HT-29 (cell line): ENCODE measurements around the gene NOC4L. TPM values are rescaled to one million over a fixed set of nuclear protein-coding genes. Genes with fewer than 3 reads are reported as not detected.
"Not testable (repeated sequence)": the region's sequence is repeated elsewhere in the genome, so short reads cannot be mapped to it uniquely, and the experiment has no call there.

Source experiments
- DNase-seq: peaks from one replicate; pipeline ENCODE4 v3.0.0-alpha.2; 2015; ENCODE audit warnings: low spot score
- total RNA-seq: library from RNA; depleted of rRNA; stranded (reverse); fragments of >200 nt; shearing (Covaris generic); gene quantifications from 2 replicates; pipeline ENCODE4 v1.2.3, GENCODE V29; 2014; rRNA removed

The NOC4L gene
- total RNA-seq: 45.8 and 47.0 TPM in 2 replicates

- DNase-seq: peak; percentile 91
Observed at GRCh38 chr12:132144115-132144809, at the start of gene NOC4L, which contains the start of gene DDX51. Gene NOC4L (plus strand): TSS chr12:132144457. CDS start chr12:132144489, 32 bp downstream. Gene DDX51 (minus strand): TSS chr12:132144319. CDS start chr12:132144296, 23 bp downstream.

- DNase-seq: no peak
Observed at GRCh38 chr12:132095520-132096409, 48.5 kb upstream of the NOC4L start.

- no peak for DNase-seq
Observed at GRCh38 chr12:132099739-132100138, 44.5 kb upstream of the NOC4L start.

DNA sequence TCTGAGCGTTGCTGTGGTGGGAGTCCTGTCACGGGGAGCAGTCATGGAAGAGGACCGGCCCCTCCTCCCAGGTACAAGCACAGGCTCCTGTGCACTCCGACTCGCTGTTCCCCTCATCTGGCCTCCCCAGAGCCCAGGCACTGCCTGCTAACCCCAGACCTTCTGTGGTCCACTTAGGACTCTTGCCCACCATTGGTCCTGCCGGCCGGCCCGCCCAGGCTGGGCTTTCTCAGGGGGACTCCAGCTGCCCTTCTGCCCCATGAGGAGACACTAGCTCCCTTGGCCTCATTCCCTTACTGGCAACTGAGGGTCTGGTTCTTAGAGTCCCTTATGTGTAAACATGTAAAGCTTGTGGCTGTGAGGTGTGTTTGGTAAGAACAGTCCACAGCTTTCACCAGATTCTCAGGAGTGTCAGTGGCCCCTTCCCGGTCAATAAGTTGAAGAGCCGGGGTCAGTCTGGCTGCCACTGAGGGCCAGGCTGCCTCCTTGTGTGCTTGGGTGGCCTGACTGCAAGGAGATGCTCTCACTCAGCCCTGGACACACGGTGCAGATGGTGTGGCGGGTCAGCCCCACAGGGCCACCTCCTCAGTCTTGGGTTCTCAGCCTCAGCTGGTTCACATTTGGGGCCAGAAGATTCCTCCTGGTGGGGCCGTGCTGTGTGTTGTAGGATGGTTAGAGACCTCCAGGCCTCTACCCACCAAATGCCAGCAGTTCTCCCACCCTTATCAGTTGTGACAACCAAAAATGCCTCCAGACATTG lies 43.8 kb upstream of the NOC4L start:
- DNase-seq: no peak

DNA sequence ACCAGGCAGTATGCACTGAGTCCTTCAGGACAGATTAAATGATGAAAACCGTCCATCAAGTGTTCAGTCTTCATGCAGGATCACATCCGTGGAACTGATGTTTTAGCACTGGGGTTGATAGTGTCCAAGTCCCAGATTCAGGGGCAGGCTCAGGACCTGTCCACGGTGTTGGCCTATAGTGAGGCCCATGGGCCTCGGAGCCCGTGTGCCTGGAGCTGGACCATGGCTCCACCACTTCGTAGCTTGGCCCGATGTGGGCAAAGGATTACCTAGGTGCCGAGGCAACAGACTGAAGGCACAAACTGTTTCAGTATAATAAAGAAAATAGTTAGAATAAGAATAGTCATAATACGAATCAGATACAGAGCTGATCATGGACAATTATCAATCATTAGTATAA lies 42.0 kb upstream of the NOC4L start:
- no peak for DNase-seq

DNA sequence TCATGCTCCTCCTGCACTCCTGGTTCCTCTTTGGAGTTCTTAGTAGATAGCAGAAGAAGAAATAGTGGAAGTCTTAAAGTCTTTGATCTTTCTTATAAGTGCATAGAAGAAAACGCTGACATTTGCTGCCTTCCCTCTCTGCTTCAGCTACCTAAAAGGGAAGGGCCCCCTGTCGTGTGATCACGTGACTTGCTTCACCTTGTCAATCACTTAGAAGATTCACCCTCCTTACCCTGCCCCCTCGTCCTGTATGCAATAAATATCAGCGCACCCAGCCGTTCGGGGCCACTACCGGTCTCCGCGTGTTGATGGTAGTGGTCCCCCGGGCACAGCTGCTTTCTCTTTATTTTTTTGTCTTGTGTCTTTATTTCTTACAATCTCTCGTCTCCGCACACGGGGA lies 41.2 kb upstream of the NOC4L start:
- DNase-seq: not testable (repeated sequence)

- DNase-seq: no peak
Observed at GRCh38 chr12:132103542-132104308, 40.5 kb upstream of the NOC4L start.

DNA sequence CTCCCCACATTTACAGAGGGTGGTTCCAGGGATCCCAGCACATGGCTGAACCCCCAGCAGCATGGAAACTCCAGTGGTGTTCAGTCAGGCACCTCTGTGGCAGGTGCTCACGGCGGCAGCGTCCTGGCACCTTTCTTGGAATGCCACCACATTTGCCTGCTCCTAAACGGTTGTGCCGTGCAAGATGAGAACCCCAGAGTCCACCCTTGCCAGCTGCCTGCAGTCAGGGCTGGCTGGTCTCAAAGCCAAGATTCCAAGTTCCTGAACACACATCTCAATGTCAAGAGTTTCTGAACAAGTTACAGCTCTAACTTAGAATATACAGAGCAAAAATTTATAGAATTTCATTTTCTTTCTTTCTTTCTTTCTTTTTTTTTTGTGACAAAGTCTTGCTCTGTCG lies 38.8 kb upstream of the NOC4L start:
- DNase-seq: no peak

- no peak for DNase-seq
Observed at GRCh38 chr12:132106921-132107320, 37.3 kb upstream of the NOC4L start.

GRCh38 chr12:132108211-132108832 lies 35.9 kb upstream of the NOC4L start:
- no peak for DNase-seq

DNA sequence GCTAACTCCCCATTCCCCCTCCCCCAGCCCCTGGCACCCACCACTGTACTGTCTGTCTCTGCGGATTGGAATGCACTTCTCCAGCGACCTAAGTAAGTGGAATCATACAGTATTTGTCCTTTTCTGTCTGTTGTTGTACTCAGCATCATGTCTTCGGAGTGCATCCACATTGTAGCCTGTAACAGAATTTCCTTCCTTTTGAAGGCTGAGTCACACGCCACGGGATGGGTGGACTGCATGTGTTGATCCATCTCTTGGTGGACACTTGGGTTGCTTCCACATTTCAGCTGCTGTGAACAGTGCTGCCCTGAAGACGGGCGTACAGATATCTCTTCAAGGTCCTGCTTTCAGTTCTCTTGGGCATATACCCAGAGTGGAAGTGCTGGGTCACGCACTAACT lies 34.5 kb upstream of the NOC4L start:
- DNase-seq: no peak

- DNase-seq: no peak
Observed at GRCh38 chr12:132110677-132111076, 33.6 kb upstream of the NOC4L start.

- DNase-seq: no peak
Observed at GRCh38 chr12:132111654-132112304, 32.5 kb upstream of the NOC4L start.

DNA sequence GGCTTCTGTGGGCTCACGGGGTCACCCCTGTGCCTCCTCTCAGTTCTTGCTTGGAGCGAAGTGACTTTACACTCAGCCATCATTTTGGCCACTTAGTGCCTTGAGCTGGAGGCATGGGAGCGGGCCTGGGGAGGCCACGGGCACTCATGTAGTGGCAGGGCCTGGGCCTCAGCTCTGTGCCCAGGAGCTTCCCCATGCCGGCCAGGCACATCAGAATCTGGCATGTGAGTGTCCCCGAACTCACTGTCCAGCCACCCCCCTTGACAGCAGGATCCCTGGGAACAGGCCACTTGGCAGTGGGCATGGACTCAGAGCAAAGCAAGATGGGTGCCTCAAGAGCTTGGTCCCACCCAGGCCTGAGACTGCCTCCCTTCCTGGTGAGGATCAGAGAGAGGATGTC lies 29.6 kb upstream of the NOC4L start:
- no peak for DNase-seq

GRCh38 chr12:132115500-132115899 lies 28.8 kb upstream of the NOC4L start:
- no peak for DNase-seq

- DNase-seq: no peak
Observed at GRCh38 chr12:132116709-132117557, 27.3 kb upstream of the NOC4L start.

DNA sequence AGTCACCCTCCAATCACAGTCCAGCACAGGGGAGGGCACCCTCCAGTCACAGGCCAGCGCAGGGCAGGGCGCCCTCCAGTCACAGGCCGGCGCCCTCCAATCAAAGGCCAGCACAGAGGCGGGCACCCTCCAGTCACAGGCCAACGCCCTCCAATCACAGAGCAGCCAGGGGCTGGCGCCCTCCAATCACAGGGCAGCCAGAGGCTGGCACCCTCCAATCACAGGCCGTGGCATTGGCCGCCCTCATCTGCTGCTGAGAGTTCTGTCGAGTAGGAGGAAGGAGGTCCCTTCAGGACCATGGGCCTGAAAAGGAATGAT lies 26.7 kb upstream of the NOC4L start:
- DNase-seq: no peak

GRCh38 chr12:132118876-132119275 lies 25.4 kb upstream of the NOC4L start:
- DNase-seq: no peak

- no peak for DNase-seq
Observed at GRCh38 chr12:132121283-132121682, 23.0 kb upstream of the NOC4L start.
